GM19035 (cell line): ENCODE results near the gene RAB26.

Experiments used
- ATAC-seq: cut with Tn5 transposase; IDR thresholded peaks from one replicate; pipeline ENCODE4 v1.9.1; 2021; ENCODE audit not compliant: unreplicated experiment

RAB26 gene

DNA sequence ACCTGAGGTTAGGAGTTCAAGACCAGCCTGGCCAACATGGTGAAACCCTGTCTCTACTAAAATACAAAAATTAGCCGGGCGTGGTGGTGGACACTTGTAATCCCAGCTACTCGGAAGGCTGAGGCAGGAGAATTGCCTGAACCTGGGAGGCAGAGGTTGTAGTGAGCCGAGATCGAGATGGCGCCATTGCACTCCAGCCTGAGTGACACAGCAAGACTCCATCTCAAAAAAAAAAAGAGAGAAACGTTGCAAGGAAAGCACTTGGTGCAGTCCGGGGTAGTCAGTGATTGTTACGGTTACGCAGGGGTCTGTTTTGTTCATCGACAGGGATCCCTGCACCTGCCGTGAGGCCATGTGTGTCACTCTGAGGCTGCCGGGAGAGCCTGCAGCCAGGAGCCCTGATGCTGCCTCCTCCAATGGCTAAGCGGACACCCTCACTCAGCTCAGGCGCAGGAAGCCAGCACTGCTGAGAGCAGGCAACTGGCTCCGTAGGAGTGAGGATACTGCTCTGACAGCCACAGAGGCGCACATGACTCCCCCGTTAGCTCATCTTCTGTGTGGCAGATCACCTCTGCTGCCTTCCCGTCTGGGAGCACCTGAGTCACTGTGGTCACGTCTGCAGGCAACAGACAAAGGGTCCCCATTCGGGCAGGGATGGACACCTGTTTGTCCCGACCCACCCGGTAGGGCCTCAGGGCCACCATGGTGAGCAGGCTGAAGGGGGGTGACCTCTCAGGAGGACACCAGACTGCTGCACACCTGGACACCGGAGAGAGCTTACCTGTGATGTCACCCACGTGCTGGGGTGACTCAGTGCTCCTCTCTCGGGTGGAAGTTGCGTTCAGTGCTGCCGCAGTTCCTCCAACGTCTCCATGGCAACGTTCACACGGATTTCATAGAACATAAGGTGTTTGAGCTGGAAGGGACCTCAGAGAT is 5.2 kb upstream of the RAB26 start:
- ATAC-seq = no peak

DNA sequence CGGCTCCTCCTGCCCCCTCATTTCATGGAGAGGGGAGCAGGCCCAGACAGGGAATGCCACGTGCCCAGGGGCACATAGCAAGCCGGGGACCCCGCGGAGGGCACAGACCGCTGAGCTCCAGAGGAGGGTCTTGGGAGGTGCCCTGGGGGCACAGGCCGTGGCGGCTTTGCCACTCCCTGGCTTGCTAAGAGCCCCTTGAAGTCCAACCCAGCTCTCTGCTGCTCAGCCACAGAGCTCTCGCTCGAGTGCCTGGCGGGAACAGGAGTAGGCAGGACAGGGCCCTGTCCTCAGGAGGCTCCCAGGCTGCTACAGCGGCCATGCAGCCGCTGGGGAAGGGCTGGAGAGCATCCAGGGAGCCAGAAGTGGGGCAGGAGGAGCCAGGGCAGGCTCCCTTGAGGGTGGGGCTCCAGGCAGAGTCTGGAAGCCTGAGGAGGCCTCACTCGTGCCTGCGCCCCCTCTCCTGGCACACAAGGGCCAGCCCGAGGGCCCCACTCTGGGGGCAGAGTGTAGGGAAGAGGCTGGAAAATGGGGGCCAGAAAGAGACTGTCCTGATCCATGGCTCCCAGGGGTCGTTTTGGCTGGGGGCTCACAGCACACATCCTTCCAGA is 4.4 kb upstream of the RAB26 start:
- no peak for ATAC-seq

DNA sequence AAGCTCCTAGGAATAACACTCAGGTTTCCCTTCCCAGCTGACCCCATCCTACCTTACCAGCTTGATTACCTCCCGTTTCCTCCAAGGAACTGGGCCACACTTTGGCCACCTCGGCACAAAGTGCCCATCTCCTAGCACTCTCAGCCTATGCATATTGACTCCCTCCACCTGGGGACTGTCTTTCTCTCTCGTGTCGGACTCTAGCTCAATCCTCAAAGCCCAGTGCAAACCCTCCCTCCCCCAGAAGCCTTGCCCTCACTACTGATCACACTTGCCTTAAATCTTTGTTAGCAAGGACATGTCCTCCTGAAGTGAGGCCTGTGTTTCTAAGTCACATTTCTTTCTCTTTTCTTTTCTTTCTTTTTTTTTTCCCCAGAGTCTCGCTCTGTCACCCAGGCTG is 2.6 kb upstream of the RAB26 start:
- ATAC-seq = no peak

DNA sequence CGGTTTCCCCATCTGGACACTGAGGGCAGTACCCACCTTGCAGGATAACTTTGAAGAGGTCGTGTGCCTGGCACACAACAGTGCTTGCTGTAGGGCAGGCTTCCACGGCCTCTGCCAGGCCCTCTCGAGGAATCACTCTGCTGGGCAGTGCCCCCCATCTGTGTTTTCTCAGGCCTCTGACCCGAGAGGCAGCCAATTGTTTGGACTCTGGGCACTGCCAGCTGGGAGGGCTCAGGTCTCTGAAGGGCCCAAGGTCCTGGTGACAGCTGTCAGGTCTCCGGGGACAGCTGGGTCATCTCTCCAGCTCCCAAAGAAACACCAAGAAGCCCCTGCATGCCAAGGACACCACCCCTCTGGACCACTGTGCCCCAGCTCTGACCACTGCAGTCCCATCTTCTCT is 1.0 kb upstream of the RAB26 start:
- ATAC-seq = no peak

DNA sequence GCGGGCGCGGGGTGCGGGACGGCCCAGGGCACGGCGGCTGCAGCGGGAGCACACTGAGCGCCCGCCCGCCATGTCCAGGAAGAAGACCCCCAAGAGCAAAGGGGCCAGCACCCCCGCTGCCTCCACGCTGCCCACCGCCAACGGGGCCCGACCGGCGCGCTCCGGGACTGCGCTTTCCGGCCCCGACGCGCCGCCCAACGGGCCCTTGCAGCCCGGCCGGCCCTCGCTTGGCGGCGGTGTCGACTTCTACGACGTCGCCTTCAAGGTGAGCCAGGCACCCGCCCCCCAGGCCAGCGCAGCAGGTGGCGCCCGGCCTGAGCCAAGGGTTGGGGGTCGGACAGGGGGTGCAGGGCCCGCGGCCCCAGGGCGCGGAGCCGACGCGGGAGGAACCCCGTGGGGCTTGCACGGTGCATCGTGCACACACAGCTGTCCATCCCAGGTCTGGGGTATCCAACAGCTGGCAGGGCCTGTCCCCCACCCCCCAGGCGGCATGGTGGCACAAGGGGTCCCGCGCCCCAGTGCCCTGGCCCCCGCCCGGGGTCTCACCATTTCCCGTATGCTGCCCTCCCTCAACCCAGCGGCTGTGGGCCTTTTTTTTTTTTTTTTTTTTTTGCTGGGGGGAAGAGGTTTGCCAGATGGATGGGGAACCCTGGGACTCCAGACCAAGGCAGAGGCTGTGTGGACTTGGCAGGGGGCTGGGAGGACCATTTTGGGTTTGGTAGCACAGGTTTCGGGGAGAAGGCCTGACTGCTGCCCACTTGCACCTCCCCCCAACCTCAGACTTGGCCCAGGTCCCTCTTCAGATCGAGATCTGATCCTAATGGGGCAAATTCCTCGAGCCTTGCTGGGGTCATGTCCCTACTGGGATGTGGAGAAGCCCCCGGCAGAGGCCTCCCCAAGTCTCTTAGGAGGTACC is 547 bp downstream of the RAB26 start:
- no peak for ATAC-seq

DNA sequence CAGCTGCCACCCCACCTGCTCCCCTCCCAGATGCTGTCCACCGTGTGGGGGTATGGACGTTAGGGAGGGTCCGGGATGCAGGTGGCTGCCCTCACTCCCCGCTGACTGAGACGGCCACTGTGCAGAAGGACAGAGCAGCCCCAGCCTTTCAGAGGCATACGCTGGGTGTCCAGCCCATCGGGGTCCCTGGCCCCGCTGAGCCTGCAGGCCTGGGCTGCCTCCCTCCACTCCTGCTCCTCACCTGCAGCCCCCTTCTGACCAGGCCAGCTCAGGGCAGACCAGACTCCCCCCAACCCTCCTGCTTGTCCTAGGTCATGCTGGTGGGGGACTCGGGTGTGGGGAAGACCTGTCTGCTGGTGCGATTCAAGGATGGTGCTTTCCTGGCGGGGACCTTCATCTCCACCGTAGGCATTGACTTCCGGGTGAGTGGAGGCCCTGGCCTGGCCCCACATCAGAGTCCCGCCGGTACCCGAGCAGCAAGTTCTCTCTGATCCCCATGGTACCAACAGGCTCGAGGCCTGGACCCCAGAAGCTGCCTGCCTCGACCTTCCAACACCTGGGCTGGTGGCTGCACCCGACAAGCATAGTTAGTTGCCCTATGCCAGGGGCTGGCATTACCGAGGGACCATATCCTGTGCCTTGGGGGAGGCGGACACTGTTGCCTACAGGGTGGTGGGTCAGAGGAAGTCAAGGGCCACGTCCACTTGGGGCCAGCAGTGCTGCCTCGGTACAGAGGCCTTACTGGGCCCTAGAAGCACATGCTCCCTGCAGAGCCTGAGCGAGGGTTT is 1.4 kb downstream of the RAB26 start:
- ATAC-seq = no peak

DNA sequence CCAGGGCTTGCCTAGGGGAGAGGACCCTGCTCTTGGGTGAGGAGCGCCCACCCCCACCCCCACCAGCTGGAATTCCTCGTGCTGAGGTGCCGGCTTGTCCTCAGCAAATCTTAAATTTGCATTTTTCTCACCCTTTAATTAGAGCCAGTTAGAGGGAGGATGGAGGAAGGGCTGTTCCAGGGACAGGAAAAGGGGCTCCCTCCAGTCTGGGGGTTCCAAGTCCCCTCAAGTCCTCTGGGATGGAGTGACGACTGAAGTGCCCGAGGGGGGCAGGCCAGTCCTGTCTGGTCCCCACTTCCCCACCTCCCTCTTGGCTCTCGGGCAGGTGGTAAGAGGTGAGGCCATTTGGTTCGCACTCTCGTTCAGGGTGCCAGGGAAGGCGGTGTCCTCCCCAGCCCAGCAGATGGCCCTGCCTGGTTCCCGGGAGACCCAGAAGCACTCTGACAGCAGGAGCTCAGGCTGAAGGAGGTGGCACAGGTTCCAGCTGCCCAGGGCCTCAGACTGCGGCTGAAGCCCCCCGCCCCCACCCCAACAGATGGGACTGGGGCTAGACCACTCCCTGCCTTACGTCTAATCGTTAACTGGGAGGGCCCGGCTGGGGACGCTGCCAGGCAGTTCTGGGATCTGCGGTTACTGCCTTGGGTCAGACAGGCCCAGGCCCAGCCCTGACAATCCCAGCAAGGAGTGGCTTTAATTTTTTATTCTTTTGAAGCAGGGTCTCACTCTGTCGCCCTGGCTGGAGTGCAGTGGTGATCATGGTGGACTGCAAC is 2.2 kb downstream of the RAB26 start:
- no peak for ATAC-seq

DNA sequence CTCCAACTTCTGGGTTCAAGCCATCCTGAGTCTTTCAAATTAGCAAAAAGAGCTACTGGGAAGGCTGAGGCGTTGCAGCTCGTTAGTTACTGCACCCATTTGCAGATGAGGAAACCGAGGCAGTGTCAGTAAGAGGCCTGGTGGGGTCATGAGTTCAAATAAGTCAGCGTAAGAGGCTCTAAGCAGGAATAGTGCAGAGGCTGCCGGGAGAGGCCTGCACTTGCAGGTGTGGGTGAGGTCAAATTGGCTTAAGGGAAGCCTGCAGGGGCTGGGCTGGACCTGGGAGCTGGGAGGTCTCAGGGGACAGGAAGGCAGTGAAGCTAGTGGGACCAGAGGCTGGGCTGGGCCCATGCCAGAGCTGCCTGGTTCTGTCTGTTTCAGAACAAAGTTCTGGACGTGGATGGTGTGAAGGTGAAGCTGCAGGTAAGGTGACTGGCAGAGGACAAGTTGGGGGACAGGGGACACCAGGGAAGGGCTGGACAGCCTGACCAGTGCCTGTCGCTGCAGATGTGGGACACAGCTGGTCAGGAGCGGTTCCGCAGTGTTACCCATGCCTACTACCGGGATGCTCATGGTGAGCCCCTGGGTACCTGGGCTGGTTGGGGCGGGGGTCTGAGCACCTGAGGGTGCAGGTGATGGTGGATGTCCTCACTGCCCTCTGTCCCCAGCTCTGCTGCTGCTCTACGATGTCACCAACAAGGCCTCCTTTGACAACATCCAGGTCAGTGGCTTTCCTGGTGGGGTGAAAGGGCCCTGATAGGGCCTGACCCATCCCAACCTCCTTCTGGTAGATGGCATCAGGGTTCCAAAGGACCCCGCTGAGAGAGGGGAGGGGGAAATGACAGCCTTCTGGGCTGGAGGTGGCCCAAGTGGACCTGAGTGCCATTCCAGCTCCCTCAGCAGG is 3.0 kb downstream of the RAB26 start:
- no peak for ATAC-seq

DNA sequence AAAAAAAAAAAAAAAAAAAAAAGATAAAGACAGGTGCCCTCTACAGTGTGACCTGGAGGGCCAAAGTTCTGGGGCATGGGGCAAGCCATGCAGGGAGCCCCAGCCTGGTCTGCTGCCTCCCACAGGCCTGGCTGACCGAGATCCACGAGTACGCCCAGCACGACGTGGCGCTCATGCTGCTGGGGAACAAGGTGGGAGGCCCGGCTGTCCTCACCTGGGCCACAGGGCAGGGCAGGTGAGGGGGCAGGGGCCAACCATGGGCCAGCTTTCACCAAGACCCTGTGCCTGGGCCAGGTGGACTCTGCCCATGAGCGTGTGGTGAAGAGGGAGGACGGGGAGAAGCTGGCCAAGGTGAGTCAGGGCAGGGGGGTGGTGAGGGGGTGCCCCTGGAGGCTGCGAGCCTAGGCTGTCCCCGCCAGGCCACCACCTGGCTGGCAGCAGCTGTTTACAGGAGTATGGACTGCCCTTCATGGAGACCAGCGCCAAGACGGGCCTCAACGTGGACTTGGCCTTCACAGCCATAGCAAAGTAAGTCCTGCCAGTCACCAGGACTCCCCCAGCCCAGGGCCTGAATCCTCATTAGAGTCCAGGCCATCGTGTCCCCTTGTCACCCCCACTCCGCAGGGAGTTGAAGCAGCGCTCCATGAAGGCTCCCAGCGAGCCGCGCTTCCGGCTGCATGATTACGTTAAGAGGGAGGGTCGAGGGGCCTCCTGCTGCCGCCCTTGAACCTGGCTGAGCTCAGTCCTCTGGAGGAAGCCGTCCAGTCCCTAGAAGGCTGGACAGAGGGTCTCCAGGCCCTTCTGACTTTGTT is 4.5 kb downstream of the RAB26 start:
- ATAC-seq = no peak

DNA sequence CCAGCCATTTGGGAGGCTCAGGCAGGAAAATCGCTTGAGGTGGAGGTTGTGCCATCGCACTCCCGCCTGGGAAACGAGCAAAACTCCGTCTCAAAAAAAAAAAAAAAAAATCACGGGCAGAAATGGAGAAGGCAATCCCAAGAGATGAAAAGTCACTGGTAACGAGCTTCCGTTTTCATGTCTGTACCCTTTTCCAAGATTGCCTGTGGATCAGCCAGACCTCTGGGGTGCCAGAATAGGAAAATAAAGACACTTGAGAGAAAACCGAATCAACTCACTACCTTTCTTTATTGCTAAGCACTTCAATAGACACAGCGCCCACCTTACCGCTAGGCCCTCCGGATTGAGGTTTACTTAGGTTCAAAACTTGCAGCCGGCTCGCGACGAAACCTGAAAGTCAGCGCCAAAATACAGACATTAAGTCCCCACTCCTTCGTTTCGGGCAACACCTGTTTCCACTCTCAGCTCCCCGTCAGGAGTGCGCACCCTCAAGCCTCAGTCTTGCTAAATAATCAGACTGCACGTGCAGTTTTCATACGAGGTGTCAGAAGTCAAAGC is 6.2 kb downstream of the RAB26 start:
- ATAC-seq = no peak

DNA sequence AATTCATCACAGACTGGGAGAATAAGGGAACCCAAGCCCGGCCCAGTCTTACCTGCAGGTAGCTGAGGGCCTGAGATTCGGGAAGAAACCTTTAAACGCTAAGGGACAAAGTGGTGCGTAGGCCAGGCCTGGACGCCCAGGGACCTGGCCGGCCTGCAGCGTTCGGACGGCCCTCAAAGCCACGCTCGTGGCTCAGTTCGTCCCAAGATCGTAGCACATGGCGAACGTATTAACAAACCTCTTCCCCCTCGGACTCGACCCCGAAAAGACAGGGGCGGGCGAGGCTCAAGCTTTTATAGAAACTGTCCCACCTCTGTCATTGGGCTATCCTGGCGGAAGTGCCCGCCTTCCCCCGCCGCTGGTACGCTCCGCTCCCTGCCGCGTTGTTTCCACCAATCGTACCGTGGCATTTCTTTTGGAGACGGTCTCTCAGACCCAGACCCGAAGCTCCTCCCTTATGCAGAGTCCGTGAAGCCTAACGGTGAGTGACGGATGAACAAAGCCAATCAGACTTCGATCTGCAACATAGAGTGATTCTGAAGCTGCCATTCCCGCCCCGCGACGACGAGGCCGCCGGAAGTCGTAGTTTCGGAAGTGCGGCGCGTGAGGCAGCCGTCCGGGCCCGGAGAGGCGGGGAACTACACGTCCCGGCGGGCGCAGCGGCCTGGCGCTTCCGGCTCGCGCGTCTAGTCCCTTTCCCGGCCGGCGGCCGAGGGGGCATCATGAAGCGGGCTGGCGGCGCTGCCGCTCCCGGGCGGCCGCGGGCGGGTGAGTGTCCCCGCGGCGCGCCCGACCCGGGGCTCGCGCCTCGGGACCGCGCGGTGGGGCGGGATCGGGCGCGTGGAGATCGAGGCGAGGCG is 6.9 kb downstream of the RAB26 start, which contains the start of gene TRAF7:
Gene TRAF7, plus strand, starts transcription at position 692 of the 860 bp plus-strand sequence. CDS start 8,139 bp downstream, outside the sequence.
- ATAC-seq = peak; percentile 82

DNA sequence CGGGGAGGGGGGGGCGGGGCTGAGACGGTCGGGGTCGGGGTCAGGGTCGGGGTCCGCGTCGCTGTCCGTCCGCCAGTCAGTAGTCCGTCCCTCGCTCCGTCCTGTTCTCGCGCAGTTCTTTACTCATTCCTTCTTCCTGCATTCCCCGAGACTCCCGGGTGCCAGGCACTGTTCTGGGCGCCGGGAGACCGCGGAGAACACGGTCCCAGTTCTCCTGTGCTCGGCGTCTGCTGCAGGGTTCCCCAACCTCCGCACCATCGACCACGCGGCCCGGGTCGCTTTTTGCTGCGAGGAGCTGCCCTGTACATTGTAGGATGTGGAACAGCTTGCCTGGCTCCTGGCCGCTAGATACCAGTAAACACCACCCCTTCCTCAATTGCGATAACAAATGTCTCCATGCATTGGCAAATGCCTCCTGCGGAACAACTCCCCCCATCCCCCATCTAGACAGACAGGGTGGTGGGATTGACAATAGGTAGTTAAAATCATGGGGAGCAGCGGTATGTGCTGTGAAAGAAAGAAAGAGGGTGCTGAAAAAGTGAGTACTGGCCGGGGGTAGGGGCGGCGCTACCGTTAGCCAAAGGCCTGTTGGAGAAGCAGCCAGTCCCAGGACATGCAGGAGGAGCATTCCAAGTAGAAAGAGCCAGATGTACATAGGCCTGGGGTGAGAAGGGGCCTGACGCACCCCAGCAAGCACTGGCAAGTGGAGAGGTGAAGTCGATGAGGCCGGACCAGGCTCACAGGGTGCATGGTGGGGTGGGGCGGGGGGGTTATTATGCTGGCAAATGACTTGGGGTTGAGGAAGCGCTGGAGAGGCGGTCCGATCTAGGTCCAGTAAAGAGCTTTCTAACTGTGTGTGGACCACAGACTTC is 7.8 kb downstream of the RAB26 start:
- no peak for ATAC-seq

DNA sequence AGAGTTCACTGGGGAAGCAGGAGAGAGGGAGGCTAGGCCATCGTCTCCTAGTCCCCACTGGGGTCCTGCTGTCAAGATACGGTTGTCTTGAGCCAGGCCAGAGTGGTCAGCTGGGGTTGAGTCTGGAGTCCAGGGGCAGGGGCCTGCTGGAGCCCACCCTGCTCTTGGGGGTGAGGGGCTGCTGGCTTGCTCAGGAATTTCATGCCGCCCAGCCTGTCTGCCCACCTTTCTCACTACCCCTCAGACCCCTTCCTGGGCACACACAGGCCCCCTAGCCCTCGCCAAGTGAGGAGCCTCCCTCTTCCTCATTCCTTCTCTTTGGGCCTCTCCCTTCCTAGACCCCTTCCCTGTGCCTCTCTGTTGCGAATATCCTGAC is 8.4 kb downstream of the RAB26 start:
- ATAC-seq = no peak

DNA sequence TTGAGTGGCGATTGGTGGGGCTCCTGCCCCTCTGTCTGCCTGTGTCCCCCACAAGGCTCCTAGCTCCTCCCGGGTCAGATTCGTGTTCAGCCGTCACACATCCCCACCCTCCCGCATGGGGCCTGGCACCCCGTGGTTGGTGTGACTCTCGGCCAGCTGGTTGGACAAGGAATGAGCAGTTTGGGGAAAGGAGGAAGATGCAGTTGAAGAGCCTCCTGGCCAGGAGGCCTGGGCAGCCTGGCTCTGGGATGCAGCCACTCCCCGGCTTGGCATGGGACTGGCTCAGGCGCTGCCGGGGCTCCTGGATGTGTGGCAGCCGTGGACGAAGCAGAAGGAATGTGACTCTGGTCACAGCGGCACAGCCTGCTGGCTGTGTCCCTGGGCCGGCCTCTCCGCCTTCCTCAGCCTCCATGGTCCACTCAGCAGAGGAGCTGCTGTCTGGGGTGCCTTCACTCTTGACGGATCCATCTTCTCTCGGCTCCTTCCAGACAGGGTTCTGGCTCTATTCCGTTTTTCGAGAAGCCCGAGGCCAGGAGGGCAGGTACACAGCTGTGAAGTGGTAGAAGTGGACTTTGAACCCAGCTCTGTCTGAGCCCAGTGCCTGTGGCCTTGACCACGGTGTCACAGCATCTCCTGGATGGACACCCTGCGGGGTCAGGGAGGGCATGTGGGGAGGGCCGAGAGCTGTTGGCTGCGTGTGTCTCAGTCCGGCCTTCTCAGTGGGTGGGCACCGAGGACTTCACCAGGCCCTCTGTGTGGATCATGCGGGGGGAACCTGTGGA is 9.2 kb downstream of the RAB26 start:
- ATAC-seq = no peak

DNA sequence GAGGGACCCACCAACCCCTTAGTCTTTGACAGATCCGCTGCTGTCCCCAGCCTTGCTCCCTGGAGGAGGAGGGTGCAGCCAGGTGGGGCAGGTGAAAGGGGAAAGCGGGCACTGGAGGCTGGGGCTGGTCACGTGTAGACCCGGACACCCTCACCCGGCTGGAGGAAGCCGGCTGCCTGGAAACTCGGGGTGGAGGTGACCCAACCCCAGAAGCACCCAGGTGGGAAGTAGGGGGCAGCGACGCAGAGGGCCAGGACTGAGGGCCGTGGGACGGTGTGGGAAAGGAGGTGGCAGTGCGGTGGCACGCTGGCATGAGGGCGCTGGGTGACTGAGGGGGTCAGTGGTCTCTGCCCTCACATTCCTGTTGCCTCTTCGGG is 9.8 kb downstream of the RAB26 start:
- ATAC-seq = no peak
